GM21526 (cell line): ENCODE measurements around the gene CHCHD6.

Experiments used
- ATAC-seq: cut with Tn5 transposase; IDR thresholded peaks from one replicate; pipeline ENCODE4 v1.9.1; 2021; ENCODE audit warnings: moderate library complexity; ENCODE audit not compliant: unreplicated experiment, low FRiP score

CHCHD6 gene

DNA sequence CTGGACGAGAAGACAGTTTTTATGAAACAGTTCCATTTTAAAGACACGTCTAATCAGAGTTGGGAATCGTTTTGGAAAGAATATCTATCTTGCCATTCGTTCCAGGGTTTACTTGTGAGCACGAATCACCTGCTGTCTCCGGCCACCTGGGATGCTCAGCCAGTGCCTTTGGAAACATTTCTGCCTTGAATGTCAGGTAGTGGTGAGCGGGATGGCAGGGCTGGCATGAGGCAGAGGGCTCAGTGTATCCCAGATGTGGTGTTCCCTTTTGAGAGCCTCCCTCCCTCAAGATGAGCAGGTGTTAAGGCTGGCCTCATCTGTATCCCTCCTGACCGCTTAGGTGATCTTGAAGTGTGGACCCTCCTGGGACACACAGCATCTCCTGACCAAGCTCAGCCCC is 231.0 kb downstream of the CHCHD6 start:
- ATAC-seq: no peak

DNA sequence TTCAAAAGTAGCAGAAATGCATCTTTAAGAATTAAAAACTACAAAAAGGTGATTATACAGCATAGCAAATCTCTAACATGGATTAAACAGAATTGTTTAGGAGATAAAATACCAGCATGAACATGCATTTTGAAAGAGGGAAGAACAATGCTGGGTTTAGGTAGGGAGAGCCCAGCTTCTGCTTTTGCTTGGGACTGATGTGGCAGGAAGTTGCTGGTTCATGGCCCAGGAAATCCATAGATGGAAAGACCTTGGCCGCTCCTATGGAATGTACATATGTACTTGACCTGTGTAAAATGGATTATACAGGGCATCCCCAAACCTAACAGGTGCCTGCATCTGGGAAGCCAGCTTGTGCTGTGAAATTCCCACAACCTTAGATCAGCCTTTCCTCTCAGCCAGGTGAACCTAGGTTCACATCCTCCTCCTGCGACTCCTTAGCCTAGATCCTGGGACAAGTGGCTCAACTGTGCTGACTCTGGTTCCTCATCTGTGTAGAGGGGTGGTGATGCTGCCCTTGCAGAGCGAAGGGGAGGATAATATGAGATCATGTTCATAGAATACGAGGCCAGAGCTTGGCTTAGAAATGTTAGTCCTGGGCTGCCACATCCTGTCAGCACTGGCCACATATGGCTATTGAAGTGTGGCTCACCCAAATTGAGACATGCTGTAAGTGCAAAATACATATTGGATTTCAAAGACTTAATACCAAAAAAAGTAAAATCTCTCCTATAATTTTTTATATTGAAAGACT is 231.9 kb downstream of the CHCHD6 start:
- no peak for ATAC-seq

DNA sequence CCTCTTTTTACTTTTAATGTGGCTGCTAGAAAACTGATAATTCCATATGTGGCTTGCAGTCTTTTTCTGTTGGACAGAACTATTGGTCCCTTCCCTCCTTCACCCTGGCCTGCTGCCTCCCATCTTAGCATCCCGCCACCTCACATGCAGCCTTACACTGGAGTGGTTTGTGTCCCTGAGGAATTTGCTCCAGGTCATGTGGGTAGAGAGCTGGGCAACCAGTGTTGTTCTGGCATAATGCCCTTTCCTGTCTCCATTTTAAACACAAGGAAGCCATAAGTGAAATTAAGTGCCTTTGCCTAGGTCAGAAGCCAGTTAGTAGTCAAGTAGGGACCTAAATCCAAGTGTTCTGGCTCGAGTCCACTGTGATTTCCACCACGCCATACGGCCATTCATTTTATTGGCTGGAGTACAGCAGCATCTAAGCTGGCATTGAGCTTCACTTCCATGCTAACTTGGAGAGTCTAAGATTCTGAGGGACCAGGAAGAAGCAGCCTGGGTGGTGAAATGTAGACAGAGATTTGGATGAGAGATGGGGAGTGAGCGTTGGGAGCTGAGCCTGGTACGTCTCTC is 232.9 kb downstream of the CHCHD6 start:
- no peak for ATAC-seq

DNA sequence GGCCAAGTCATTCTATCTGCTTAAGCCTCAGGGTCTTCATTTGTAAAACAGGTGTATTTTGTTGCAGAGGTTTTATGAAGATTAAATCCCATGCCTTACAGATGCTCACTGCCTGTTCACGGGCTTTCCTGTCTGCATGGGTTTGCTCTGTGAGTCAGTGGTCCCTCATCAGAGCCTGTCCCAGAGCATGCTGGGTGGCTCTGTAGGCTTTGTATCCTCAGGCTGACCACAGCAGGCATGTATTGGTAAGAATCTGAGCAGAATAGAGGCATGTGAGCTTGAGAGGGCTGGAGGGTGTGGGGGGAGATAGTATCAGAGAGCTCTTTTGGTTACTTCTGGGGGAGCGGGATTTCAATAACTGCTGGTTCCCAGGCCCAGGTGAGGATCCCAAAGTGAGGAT is 233.5 kb downstream of the CHCHD6 start:
- ATAC-seq: no peak

DNA sequence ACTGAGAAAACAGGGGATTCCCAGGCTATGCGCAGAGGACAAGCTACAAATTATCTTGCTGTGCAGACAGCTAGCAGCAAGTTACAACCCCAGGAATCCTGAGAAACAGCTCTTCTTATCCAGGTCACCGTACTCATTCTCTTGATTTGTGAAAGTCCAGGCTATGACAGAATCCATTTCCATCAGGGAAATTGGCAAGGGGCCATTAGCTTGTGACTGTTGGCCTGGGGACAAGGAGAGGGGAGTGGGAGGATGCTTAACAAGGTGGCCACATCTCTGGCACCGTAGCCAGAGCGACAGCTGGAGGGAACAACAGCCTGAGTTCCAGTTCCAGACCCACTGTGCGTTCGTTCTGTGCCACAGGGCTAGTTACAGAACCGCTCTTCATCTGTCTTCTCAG is 233.9 kb downstream of the CHCHD6 start:
- no peak for ATAC-seq

DNA sequence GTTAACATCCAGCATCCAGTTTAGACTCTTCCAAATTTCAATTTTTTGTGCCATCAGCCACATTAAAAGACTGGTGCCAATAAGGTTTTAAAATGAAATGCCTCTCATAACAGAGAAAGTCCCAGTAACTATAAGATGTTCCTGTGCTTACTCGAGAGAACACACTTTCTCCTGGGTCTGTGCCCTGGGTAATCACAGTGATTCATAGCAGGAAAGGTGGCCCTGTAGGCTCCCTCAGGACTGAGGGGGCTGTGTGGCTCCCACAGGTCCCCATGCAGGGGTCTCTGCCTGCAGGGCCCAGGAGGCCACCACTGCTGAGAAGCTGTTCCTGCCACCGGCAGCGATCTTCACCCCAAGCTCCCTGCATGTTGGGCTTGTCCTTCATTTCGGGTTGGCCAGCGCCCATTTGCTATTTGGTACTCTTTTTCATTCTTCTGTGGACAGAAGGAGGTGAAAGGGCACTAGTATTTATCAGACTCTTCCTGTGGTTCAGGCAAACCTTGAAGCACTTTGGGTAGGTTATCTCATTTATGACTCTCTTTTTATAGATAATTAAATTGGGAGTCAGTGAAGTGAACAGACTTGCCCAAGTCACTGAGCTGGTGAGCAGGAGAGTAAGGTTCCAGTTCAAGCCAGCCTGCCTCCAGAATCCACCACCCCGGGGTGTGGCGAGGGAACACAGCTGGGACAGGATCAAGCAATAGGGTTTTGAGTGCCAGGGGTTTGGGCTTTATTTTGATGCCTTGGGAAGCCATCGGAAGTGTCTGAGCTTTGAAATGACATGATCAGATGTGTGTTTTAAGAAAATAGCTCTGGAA is 234.7 kb downstream of the CHCHD6 start:
- ATAC-seq: no peak

DNA sequence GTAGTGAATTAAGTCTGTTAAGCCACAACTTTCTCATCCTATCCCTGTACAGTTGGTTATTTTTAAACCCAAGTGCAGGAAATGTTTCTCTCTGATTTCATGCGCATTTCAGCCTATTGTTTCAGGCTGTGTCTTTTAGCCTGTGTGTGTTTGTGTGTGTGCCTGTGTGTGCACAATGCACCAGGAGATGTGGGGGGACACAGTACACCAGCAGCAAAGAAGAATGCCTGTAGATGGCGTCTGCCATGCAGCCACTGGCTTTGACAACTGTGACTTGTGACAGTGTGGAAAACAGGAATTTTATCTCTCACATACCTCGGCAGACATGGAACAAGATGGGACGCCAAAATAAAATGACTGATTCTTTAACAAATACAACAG is 235.3 kb downstream of the CHCHD6 start:
- ATAC-seq: no peak

DNA sequence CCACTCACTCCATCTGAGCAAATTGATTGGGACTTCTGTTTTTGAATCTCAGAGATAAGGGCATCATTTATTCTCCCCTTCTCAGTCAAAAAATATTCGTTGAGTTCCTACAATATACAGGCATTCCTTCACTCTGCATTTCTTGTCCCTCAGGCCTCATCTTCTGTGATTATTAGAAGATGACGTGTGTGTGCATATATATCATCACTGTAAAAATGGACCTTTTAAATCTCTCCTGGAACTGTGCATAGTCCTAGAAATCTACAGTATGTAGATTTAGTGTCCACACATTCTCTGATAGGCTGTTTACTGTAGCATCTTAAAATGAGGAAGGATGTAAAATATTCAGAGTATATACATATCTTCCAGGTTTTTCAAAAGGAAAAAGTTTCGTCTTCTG is 235.7 kb downstream of the CHCHD6 start:
- ATAC-seq: no peak

DNA sequence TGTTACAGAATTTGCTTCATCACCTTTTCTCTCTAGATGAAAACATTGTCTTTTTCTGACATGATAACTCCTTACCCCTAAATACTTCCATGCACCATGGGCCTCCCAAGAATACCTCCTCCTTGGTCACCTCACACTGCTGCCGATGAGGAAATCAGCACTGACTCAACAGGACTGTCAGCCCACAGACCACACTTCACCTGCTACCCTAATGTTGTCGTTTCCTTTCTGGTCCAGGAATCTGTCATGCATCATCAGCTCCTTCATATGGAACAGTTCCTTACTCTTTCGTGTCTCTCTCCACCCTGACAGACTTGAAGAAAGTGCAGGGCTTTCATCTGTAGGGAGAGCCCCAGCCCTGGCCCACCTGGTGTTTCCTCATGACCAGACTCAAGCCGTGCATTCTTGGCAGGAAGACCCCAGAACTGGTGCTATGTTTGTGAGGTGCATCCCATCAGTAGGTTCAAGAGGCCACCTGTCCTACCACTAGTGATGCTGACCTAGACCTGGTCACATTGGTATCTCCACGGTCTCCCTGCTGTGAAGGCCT is 237.8 kb downstream of the CHCHD6 start:
- no peak for ATAC-seq

DNA sequence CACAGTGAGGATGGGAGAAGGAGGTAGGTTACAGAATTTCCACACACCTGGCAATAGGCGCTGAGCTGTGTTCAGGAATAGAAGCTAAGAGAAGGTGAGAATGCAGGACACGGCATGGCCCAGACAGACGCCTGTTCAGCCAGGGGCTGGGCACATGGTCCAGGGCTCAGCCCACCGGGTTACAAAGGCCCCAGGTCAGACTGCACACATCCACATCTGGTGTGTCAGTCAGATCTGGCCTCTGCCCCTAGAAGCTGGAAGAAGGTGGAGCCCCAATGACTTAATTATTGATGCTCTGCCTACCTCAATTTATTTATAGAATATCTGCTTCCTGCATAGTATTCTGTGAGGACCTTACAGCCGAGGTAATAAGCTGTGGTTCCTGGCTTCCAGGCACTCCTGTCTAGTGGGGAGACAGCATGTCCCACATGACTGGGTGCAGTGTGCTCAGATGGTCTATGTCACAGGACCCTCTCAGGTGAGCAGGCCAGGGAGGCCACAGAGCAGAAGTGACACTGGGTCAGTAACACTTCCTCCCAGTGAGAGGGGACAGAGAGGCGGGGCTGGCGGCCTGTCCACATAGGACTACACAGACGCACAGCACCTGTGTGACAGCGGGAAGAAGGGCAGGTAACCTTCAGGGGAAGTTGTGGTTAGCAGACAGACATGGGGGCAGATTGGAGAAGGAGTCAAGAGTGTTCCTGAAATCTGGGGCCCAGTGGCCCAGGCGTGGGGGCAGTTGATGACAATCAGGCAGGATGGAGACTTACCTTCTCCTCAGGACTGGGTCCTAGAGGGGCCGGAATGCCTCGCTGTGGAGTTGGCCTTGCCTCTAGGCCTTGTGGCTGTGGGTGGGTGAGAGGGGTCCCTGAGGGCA is 240.3 kb downstream of the CHCHD6 start:
- ATAC-seq: no peak

DNA sequence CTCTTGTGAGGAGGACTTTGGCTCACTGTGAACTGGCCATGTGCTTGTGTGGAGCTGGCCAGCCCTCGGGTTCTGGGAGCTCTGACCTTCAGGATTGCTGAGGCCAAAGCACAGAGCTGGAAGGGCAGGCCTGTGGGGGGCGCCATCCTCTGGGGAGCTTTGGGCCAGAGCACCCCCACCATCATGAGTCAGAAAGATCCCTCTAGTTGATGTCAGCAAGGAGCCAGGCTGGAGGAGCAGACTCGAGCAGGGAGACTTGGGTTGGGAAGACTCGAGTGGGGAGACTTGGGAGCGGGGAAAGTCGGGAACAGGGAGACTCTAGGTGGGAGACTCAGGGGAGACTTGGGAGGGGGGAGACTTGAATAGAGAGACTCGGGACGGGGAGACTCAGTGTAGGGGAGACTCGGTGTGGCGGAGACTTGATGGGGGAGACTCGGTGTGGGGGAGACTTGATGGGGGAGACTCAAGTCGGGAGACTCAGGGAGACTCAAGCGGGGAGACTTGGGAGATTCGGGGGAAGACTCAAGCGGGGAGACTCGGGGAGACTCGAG is 241.2 kb downstream of the CHCHD6 start:
- ATAC-seq: no peak

DNA sequence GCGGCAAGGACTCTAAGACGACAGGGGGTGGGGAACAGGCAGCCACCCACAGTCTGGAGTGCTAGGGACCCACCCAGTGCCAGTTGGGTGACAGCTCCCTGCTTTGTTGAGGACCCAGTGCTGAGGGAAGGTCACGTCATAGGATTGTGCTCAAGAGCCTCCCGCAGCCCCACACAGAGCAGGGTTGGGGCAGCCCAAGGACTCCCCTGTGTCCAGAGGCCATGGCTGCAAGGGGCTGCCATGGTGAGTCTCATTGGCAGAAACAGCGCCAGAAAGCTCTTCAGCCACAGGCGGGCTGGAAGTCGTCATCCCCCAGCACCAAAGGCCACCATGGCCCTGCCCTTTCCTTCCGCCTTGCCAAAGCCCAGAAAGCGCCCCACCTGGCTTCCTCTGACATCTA is 241.9 kb downstream of the CHCHD6 start:
- ATAC-seq: no peak

DNA sequence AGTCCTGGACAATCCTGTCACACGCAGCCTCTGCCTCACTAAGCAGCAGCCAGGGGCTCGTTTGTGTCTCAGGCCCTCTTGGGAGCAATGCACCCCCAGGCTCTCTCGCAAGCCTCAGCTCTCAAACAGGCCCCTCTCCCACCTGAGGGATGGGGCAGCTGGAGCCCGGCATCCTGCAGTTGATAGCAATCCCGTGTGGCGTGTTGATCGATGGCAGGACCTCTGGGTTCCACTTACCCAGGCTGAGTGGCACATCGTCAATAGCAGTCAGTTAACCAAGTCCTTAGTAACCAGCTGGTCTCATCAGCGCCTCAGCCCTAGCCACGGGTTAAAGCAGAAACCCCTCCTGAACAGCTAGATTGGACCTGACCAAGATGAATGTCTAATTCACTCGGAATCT is 242.4 kb downstream of the CHCHD6 start:
- ATAC-seq: no peak

DNA sequence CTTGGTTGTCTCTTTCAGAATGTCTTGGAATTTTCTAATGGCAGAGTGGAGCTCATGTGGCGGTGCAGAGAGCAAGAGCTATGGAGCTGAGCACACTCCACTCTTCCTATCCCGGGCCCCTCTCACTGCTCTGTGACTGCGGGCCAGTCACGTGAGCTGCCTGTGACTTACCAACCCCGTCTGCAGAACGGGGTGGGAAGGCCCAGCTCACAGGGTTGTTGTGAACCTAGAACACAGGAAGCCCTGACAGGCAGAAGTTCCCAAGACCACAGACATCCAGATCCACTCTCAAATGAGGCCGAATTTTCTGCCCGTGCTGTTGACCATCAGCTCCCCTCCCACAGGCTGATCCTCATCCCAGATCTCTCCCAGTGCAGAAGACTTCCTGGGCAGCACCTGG is 243.4 kb downstream of the CHCHD6 start:
- ATAC-seq: no peak

DNA sequence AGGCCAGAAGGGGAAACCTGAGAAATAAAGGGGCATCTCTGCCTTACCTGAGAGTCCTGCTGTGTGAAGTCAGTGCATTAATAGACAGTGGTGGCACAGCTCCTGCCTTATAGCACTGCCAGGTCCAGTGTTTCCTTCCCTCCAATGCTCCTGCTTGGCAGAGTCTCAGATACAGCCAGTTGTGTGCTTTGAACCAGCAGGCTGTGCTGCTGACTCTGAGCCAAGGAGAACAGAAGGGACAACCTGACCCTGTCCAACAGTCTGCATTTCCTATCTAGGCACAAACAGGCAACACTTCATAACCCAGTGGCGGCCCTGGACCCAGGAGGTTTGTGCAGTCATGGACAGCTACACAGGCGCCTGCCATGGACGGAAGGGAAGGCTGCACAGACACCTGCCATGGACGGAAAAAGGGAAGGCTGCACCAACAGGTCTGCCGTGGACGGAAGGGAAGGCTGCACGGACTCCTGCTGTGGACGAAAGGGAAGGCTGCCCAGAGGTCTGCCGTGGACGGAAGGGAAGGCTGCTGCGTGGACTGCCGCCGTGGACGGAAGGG is 245.0 kb downstream of the CHCHD6 start:
- ATAC-seq: no peak

DNA sequence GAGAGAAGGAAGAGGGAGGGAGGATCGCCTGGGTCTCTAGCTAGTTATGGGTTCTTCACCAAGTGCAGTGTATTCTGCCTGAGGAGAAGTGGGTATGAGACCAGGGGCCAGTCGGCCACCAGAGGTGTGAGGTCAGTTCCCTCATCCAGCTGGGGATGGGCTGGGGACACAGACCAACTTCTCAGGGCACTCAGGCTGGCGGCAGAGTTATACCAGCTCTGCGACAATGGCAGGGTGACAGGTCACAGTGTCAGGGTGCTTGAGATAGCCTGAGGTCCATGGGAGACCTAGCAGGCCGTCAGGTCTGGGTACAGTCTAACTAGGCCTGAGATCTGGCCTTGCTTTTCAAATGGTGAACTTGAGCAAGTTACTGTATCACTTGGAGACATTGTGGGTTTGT is 247.5 kb downstream of the CHCHD6 start:
- ATAC-seq: no peak

DNA sequence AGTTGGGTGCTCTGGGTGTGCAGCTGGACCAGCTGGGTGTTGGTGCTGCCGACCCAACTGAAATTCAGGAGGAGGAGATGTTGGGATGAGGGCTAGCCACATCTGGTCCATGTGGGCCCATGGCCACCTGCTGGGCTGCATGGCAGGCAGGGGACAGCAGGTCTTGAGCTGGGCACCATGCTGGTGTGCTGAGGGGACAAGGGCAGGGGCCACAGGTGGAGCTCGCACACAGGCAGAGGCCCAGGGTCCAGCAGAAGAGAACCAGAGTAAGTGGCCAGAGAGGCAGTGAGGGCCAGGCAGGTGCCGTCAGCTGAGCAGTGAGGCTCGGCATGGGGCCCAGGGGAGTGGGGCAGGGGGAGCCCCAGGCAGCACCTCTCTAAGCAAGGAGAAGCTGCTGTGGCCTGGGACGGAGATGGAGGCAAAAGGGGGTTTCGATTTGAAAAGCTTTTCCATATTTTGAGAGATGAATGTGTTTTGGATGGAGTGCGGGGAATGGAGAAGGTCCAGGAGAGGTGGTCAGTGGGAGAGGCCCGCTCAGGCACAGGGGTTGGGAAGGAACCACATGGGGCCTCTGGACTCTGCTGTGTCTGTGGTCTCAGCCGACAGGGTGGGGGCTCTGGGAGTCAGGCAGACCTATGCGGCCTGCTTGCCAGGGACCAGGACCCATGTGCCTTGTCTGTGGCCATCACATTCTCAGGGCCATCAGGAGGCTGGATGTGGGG is 248.4 kb downstream of the CHCHD6 start:
- ATAC-seq: no peak

DNA sequence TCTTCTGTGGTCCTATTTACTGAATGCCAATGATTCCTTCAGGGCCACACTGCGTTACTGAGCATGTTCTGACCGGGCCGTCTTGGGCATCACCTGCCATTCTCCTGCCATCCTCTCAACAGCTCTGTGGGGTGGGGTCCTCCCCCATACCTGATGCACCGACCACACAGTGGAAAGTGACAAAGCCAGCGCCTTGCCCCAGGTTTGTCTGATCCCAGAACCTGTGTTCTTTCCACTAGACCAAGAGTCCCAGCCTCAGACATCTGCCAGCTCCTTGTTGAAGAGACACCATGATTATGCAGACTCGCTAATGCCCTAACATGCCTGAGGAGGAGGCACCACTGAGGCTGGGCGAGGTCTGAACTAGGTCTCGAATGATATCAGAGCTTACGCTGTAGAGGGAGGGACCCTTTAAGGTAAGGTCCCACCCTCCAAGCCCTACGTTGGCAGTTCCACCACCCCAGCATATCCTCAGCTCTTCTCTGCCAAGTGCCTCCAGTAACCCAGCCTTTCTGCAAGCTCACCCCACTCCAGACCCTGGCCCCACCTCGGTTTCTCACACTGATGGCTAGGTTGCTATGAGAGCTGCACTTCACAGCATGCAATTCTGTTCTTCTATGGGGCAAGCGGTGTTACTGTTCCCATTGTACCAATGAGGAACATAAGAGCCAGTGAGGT is 249.1 kb downstream of the CHCHD6 start:
- ATAC-seq: no peak
